Renal cortical epithelial cell (primary cell): Measurements from ENCODE around the gene CBFA2T3. TPM values are rescaled to one million over a fixed set of nuclear protein-coding genes. Genes with fewer than 3 reads are reported as not detected.
"Not testable (repeated sequence)": the region's sequence is repeated elsewhere in the genome, so short reads cannot be mapped to it uniquely, and the experiment has no call there.

Experiments used
- DNase-seq: peaks from one replicate; pipeline ENCODE4 v3.0.0-alpha.2; 2011; ENCODE audit warnings: low read depth
- total RNA-seq: library from RNA; depleted of rRNA; stranded (reverse); fragments of >200 nt; gene quantifications from 2 replicates; pipeline ENCODE4 v1.2.3, GENCODE V29; 2014

Gene CBFA2T3
- total RNA-seq, 1 donor from 2014 or later, result not detected

GRCh38 chr16:89012622-89012995 lies 35.6 kb upstream of the CBFA2T3 start:
- DNase-seq, result no peak

- DNase-seq, result no peak
Measured at GRCh38 chr16:89011909-89012621, 35.1 kb upstream of the CBFA2T3 start.

- no peak for DNase-seq
Measured at GRCh38 chr16:89010210-89010925, 33.4 kb upstream of the CBFA2T3 start.

GRCh38 chr16:89009343-89010209 lies 32.6 kb upstream of the CBFA2T3 start:
- DNase-seq, result peak; percentile 9

GRCh38 chr16:89008796-89009195 lies 31.8 kb upstream of the CBFA2T3 start:
- not testable (repeated sequence) for DNase-seq

- DNase-seq, result no peak
Measured at GRCh38 chr16:89007371-89008249, 30.6 kb upstream of the CBFA2T3 start.

GRCh38 chr16:89006036-89006752 lies 29.2 kb upstream of the CBFA2T3 start:
- DNase-seq, result no peak

- no peak for DNase-seq
Measured at GRCh38 chr16:89005201-89006035, 28.4 kb upstream of the CBFA2T3 start.

GRCh38 chr16:89004209-89004831 lies 27.3 kb upstream of the CBFA2T3 start:
- DNase-seq, result no peak

GRCh38 chr16:89003831-89004208 lies 26.8 kb upstream of the CBFA2T3 start:
- no peak for DNase-seq

GRCh38 chr16:89002851-89003830 lies 26.1 kb upstream of the CBFA2T3 start:
- no peak for DNase-seq

GRCh38 chr16:89002081-89002480 lies 25.1 kb upstream of the CBFA2T3 start:
- not testable (repeated sequence) for DNase-seq

GRCh38 chr16:89001117-89002027 lies 24.4 kb upstream of the CBFA2T3 start:
- DNase-seq, result no peak

GRCh38 chr16:89000207-89000959 lies 23.4 kb upstream of the CBFA2T3 start:
- no peak for DNase-seq

GRCh38 chr16:88999457-89000206 lies 22.6 kb upstream of the CBFA2T3 start:
- no peak for DNase-seq
